T-helper 2 cell (primary cell): ENCODE measurements around the gene LRMDA.
"Not testable (repeated sequence)": the region's sequence is repeated elsewhere in the genome, so short reads cannot be mapped to it uniquely, and the experiment has no call there.

Experiments
- DNase-seq, 5 experiments: peaks; one replicate each; pipeline versions ENCODE4 v3.0.0 to v3.0.0-alpha.2; 2012 to 2022

Gene LRMDA

DNA sequence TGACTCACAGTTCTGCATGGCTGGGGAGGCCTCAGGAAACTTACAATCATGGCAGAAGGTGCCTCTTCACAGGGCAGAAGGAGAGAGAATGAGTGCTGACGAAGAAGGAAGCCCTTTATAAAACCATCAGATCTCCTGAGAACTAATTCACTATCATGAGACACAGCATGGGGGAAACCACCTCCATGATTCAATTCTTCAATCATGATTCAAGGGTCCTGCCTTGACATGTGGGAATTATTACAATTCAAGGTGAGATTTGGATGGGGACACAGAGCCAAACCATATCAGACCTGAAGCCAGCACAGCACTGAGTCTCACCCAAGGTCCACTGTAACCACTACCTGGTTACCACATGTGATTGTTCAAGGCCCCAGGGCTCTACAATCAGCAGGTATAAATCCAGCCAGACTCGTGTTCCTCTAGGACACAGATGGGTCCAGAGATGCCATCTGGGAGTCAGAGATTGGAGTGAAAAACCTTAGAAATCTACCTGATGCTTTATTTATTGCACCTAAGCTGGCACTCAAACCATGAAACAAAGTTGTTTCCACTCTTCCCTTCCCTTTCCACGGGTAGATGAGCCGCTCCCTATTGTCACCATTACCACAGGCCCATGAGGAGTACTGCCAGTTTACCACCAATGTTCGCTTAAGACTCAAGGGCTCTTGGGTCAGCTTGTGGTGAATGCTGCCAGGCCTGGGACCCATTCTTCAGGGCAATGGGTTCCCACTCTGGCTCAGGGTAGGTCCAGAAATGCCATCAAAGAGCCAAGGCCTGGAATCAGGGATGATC lies 1061.5 kb downstream of the LRMDA start:
- no peak for DNase-seq

DNA sequence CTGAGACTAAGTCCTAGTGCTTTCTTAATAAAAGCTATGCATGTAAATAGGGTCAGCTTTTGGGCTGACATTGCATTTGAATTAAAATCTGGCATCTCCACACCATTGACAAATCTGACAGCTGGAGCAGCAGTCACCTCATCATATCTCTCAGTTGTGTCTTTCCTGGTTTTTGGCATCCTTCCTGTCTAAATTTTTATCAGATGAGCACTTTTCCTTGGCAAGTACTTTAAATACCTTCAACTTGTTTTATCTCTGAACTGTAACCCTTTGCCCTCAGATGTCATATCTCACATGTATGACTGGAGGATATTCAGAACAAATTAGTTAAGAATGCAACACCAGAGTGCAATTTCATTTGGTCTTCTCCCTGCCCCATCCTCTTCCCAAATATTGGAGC lies 1066.2 kb downstream of the LRMDA start:
- DNase-seq = no peak

DNA sequence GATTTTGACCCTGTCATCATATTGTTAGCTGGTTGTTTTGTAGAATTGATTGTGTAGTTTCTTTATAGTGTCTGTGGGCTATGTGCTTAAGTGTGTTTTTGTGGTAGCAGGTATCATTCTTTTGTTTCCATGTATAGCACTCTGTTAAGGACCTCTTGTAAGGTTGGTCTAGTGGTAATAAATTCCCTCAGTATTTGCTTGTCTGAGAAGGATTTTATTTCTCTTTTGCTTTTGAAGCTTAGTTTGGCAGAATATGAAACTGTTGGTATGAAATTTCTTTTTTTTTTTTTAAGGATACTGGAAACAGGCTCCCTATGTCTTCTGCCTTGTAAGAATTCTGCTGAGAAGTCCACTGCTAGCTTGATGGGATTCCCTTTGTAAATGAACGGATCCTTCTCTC lies 1073.4 kb downstream of the LRMDA start:
- no peak for DNase-seq

DNA sequence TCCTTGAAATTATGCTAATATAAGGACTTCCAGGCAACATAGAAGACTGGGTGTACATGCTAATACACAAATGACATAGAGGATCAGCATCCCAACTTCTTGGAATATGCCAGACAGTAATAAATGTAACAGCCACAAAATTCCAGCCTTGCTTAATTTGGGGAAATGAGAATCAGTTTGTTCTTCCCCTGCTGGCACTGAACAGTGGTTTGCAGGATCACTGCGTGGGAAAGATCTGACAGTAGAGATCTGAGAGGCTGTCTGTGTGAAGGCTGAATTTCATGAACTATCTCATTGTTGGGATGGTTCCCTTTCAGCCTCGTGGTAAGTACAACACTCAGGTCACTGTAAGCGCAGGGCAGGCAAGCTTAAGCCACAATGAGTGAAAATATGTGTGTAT lies 1078.0 kb downstream of the LRMDA start:
- DNase-seq = no peak

DNA sequence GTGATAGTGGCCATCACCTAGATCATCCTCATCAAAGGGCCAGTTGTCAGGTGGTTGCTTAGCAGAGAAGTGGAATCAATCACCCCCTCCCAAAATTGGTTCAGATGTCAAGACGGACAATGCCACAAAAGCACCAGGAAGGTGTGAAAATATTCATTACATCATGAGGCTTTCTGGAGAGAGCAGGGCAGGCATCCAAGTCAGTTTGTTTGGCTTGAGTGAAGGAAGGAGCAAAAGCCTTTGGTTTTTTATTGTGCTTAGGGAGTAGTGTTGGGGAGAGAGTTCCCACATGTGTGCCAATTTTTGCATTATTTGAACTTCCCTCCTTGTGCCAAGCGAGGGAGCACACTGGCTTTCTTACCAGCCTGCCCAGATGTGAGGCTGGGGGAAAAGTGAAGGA lies 1082.9 kb downstream of the LRMDA start:
- DNase-seq = no peak

DNA sequence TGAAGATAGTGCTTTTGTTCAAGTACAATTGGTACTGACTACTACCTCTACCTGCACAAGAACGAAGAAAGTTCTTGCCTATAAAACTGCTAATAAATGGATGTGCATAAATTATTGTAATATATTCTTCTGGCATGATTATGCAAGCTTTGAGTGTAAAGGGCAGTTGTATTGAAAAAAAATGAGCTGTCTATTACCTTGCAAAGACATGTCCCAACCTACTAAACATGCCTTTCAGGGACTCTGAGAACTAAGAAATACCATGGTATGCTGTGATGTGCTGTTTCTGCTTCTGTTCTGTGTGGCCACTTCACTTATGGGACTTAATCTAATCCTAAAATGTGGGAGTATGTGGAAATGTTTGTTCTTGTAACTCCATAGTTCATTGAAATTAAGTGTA lies 1083.4 kb downstream of the LRMDA start:
- no peak for DNase-seq

DNA sequence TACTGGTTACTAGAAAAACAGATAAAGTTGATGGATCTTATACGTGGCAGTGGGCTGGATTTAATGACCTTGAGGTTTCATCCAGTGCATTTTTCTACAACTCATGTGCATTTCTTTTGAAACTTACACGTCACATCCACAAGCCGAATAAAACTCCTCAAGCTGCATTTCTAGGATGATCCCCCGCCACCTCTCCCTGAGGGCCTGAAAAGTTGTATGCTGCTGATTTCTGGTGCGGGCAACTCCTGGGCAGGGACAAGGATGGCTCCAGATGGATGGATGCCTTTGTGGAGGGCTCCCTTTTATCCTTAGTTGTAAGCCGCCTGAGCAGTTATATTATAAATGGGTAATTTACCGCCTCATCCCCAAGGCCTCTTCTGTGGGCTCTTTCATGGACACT lies 1091.1 kb downstream of the LRMDA start:
- no peak for DNase-seq

DNA sequence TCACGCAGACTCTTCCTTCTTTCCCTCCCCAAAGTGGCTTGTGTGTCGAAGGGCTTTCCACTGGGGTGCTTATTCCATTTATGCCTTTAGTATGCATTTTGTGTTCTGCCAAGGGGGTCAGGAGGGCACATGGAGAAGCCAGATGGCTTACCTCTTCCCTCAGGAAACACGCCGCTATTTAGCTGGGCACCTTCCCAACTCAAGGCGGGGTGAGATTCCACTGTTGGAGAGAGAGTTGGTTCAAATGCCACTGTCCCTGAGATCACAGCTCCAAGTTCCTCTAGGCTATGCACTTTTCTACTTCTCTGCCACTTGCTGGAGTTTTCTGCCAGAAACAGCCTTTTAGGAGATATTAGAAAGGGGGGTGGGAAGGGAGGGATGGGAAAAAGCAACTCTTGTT lies 1091.8 kb downstream of the LRMDA start:
- no peak for DNase-seq

DNA sequence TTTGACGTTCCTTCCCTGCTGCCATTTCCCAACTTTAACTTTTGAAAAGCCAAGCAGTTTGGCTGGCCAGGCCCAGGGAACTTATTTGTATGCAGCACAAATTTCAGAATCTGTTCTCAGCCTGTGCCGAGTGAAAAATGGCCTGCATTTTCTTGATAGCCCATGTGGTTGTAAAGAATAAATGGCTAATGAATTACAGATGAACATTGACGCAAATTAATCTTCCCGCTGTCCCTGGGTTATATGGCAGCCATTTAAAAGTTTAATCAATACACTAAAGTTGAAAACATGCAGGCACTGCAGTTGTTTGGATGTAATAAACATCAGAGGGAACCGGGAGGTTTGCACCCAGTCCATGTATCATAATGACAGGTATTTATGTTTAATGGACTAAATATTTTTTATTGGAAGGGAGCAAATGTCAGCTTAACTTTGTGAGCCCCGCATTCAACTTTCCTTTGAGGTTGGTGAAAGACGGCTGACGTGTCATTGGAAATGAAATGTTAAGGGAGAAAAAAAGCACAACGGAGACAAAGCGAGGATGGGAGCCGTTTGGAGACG lies 1092.4 kb downstream of the LRMDA start:
- DNase-seq = no peak

DNA sequence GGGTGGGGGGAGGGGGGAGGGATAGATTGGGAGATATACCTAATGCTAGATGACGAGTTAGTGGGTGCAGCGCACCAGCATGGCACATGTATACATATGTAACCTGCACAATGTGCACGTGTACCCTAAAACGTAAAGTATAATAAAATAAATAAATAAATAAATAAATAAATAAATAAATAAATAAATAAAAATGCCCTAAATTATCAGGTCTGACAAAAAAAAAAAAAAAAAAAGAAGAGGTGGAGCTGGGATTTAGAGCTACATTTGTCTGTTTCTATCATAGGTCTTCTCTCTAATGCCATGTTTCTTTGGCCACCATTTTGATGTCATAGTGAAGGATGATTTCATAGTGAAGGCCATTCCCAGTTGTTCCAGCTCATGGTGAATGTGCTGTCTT lies 1095.4 kb downstream of the LRMDA start:
- not testable (repeated sequence) for DNase-seq

DNA sequence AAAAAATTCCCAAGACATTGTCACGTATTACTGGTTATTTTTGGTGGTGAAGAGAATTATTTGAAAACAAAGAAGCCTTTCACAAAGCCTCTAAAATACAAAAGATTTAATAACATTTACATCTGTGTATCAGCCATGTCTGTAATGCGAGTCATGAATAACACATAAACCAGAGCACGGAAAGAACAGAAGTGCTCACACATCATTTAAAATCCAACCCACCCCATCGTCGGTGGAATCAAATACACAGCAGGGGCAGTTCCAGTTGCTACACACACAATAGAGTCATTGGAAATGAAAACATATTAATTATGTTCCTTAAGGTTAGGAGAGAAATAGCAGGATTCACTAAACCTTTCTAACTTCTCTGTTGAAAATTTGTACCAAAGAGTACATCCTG lies 1108.9 kb downstream of the LRMDA start:
- no peak for DNase-seq

DNA sequence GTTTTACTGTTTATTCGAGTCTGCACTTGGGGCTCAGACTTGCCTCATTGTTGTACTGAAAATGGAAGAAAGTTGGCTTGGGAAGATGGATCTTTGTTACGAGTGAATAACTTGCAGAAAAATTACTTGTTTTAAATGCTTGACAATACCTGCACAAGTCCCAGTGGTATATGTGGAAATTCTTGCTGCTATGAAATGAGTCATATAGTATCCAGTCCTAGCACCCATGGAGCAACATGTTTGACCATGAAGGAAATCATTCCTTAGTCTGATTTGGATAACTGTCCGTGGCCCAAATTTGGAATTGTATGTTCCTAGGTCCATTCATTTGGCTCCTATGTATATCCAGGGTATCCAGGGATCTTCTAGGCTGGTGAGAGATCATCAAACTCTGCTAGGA lies 1109.4 kb downstream of the LRMDA start:
- DNase-seq = no peak

DNA sequence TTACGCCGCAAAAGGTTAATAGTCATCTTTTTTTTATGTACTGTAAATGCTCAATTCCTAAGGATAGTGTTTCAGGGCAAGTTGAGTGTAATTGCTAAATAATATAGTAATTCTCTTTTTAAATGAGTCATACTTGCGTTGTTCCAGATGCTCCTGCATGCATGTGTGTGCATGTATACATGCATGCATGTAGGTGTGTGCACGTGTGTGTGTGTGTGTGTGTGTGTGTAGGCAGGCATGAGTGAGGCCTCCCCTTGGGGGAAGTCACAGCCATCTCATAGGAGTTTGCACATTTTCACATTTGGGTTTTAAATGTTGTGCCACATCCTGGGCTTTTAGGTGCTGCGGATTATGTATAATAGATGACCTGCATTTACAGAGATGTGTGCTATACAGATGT lies 1110.4 kb downstream of the LRMDA start:
- no peak for DNase-seq

DNA sequence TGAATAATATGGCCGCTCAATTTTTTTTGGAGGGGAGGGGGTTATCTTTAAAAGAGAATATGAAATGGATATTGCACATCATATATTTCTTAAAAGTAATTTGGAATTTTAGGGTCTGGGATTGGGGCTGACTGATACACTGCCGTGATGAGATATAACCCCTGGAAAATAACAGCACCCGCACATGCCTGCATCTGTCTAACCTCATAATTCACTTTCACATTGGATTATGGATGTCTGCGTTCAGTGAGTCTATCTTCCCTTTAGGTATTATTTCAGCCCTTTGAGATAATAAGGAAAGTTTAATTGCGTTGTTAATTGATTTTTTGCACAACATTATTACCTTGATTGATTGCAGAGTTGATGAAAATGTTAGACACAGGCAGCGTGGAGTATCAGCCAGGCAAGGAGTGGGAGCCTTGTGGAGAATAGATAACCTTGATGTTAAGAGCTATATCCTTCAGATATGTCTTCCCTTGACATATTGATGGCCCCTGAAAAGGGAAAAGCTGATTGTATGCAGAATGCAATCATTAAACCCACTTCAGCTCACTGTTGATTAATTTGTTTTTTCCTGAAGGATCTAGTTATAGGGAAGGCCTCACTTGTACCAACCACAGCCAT lies 1111.0 kb downstream of the LRMDA start:
- DNase-seq = no peak

DNA sequence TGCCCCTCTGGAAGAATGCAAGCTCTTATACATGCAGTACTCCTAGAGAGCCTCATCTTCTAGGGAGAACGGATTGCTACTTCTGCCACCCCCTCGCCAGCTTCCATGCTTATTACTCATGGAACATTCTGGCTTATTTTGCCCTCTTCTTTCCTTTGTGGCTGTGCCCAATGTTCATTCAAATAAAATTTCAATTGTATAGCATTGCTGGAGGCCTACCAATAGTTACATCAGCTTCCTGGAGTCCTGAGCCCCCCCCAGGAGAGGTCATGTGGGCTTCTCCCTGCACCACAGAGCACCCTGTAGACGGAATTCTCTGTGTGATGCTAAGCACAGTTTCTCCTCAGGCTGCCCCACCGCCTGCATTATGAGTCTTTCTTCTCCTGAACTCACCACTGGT lies 1112.2 kb downstream of the LRMDA start:
- no peak for DNase-seq

DNA sequence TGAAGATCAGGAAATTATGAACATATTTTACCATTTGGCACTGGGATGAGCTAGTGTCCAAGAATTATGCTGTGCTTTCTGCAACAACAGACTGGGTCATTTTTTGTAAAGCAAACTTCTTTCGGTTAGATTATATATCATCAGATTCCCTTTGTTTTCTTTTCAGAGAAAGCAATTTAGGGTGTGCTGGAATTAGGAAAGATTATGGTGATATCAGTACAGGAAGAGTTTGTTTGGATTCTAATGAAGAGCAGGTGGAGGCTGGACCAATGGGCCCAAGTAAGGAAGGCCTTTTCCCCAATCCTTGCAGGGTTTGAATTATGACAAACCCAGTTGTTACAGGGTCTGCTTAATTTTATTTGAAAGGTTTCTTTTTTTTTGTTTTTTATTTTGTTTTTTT lies 1113.4 kb downstream of the LRMDA start:
- DNase-seq = no peak

DNA sequence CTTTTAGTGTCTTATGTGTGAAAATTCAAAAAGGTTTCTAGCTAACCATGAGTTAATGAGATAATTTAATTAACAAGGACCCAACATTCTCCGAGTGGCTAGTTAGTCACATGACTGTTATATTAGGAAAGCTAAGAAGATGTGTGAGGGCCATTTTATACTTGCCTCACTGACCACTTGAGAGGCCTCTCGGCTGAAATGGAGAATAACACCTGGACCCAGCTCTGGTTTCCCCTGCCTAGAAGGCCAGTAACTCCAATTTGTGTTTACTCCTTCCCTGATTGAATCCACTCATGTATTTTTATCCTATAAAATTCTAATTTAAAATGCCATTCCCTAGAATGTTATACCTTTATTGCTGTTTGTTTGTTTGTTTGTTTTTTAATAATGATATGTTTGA lies 1115.0 kb downstream of the LRMDA start:
- no peak for DNase-seq

DNA sequence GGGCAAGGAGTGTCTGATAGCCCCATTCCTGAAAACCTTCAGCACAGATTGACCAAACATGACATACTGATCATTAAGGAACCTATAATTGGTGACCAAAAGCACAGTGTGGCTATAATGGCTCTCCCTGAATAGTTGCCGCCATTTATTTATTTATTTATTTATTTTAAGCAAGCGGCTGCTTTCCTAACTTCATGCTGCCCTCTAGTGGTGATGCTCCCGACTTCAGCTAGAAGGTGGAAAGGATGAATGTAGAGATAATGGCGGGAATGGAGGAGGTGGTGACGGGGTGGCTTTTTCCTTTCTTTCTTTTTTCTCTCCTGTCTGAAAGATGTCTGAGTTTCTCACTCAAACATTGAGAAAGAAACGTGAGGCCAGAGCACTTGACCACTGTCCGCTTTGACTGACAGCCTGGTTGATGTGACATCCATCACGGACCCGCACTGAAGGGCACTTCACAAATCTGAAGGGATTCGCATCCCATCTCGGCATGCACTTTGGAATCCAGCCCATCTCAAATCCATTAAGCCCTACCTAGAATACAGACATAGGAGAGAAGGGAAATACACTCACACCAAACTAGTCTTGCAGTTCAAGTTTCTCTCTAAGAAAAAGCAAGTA lies 1116.0 kb downstream of the LRMDA start:
- peak in 2 of 5 experiments; percentile 5 to 47 for DNase-seq

DNA sequence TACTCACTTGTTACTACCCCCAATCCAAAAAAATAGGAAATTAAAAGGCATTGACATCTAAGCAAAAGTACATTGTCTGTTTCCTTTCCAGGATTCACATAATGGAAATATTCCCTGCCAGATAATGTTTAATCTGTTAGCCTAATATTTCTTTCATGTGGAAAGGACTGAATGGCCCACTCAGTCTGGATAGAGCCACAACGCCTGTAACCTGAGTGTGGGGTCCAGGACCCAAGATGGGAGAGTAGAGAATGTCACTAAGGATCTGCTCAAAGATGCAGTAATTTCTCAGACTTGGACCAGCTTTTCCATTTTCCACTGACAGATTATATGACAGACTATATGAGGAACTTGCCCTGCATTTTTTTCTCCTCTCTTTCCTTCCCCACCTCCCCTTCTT lies 1117.3 kb downstream of the LRMDA start:
- DNase-seq = no peak

DNA sequence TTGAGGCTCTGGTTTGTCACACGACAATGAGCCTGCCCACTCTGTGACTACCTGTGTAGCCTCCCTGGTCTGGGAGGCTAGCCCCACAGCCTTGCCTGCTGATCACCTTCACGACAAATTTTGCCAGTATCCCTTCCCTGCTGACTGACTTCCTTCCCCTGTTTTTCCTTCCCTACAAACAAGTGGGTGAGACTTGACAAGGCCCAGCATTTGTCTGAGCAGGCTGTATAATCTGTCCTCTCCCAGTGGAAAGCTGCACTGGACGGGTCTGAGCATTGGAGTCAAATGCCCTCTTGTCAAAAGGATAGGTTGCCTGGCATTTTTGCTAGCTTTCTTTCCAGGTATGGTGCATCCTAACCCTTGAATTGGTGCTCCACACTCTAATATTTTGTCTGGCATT lies 1117.7 kb downstream of the LRMDA start:
- DNase-seq = no peak

DNA sequence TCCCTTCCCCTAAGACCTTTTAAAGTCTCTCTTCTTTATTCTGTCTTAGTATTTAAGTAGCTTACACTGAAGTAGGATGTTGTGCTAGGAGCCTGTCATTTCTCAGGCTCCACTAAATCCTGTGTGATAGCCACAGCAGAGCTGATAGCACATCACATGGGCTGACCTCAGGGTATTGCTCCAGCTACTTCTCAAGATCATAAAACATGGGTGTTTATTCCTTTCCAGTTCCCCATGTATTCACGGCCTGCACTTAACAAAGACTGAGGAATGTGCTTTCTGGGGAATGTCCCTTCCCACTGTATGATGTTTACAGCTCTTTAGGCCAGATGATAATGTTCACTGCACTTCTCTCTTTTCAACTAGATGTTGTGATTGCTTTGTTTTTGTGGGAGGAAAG lies 1119.4 kb downstream of the LRMDA start:
- no peak for DNase-seq

DNA sequence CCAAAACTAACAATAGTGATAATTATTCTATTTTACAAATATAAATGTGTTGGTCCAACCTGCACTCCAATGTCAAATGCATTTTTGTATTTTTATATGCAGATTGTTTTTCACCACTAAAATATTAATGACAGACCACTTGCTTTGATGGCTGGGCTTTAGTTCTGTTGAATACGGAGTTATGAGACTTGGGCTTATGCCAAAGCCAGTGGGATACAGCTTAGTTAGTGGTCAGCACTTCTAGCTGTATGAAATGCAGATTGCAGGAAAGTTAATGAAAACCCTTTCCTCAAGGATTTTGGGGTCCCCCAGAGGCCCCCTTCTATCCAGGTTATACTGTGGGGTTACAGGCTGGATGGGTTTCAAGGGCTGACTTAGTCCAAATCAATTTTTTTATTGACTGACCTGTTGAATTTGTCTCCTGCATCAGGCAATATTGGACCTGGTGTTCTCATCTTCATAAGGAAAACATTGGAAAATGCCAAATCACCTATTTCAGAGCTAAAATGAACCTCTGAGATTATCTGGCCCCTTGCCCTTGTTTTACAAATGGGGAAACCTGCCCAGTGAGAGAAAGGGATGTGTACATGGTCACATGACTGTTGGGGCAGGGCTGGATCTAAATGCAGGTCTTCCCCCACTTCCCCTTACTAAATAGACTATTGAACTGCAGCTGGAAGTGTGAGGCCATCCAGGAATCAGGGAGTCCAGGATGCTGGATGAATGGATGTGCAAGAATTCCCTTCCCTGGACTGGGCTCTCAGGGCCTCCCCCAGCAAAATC lies 1120.9 kb downstream of the LRMDA start:
- no peak for DNase-seq
